Skeletal muscle tissue (tissue), 4 donors: Measurements from ENCODE around the gene DNAJC13. TPM values are rescaled to one million over a fixed set of nuclear protein-coding genes. Genes with fewer than 3 reads are reported as not detected.
"Not testable (repeated sequence)": the region's sequence is repeated elsewhere in the genome, so short reads cannot be mapped to it uniquely, and the experiment has no call there.

ENCODE experiments used
- H3K27ac ChIP-seq: one replicate; pipeline ENCODE4 v1.7.0; 2013; ENCODE audit warnings: mild to moderate bottlenecking, low read depth, low read length, inconsistent platforms
- H3K27me3 ChIP-seq, 3 donors: one replicate each; pipeline ENCODE4 v1.7.0; 2013; ENCODE audit warnings: low read length in 3 of 3; ENCODE audit not compliant: control insufficient read depth in 3 of 3, insufficient read depth in 3 of 3
- H3K36me3 ChIP-seq, 3 donors: one replicate each; pipeline ENCODE4 v1.7.0; 2013; ENCODE audit warnings: low read length in 3 of 3; ENCODE audit not compliant: control insufficient read depth in 3 of 3, insufficient read depth in 3 of 3
- H3K4me1 ChIP-seq, 3 donors: one replicate each; pipeline ENCODE4 v1.7.0; 2013; ENCODE audit warnings: low read length in 3 of 3, mild to moderate bottlenecking in 3 of 3; ENCODE audit not compliant: control insufficient read depth in 3 of 3, insufficient read depth in 3 of 3
- H3K4me3 ChIP-seq, 3 donors: one replicate each; pipeline ENCODE4 v1.7.0; 2013; ENCODE audit warnings: low read length in 3 of 3
- H3K9ac ChIP-seq, 3 donors: one replicate each; pipeline ENCODE4 v1.7.0; 2013; ENCODE audit warnings: low read length in 3 of 3, mild to moderate bottlenecking in 3 of 3, moderate library complexity in 2 of 3, low read depth in 1 of 3
- H3K9me3 ChIP-seq, 3 donors: one replicate each; pipeline ENCODE4 v1.7.0; 2013; ENCODE audit warnings: low read length in 3 of 3; ENCODE audit not compliant: control insufficient read depth in 3 of 3
- total RNA-seq: library from RNA; depleted of rRNA; stranded (reverse); fragments of >200 nt; gene quantifications from one replicate; pipeline ENCODE4 v1.2.3, GENCODE V29; 2014
- donor health status: Osteomylitis.

Gene DNAJC13
- total RNA-seq, 1 donor from 2014 or later: 44.4 TPM

- H3K27me3 ChIP-seq: no peaks in the 10 kb centered on the region
- no peak overlapping the region for H3K9ac ChIP-seq
- H3K4me1 ChIP-seq: no peaks in the 10 kb centered on the region
- H3K4me3 ChIP-seq: no peak overlapping the region
- no peaks in the 10 kb centered on the region for H3K36me3 ChIP-seq
- H3K27ac ChIP-seq: no peak overlapping the region
- H3K9me3 ChIP-seq: no peaks in the 10 kb centered on the region
Observed at GRCh38 chr3:132549890-132550578, 132.7 kb downstream of the DNAJC13 start.

GRCh38 chr3:132550579-132551305 is 133.4 kb downstream of the DNAJC13 start:
- no peak overlapping the region for H3K9ac ChIP-seq
- H3K27me3 ChIP-seq: no peaks in the 10 kb centered on the region
- no peaks in the 10 kb centered on the region for H3K9me3 ChIP-seq
- no peaks in the 10 kb centered on the region for H3K36me3 ChIP-seq
- no peak overlapping the region for H3K27ac ChIP-seq
- H3K4me3 ChIP-seq: no peak overlapping the region
- H3K4me1 ChIP-seq: no peaks in the 10 kb centered on the region

- Histone ChIP-seq H3K4me1 (no peaks in the 10 kb centered on the region), H3K27ac (no peak overlapping the region), H3K9ac (no peak overlapping the region), H3K27me3 (no peaks in the 10 kb centered on the region), H3K36me3 (peaks cover 0 to 10% (median 5%) of the 10 kb centered on the region in 3 donors), H3K9me3 (no peaks in the 10 kb centered on the region), H3K4me3 (no peak overlapping the region)
Observed at GRCh38 chr3:132553826-132554225, 136.5 kb downstream of the DNAJC13 start.

GRCh38 chr3:132554437-132554836 is 137.1 kb downstream of the DNAJC13 start:
- Histone ChIP-seq H3K27me3 (no peaks in the 10 kb centered on the region), H3K9ac (no peak overlapping the region), H3K4me1 (no peaks in the 10 kb centered on the region), H3K4me3 (no peak overlapping the region), H3K9me3 (no peaks in the 10 kb centered on the region), H3K27ac (no peak overlapping the region), H3K36me3 (peaks cover 0 to 14% (median 10%) of the 10 kb centered on the region in 3 donors)

- H3K27me3 ChIP-seq: no peaks in the 10 kb centered on the region
- no peak overlapping the region for H3K4me3 ChIP-seq
- peaks cover 0 to 17% (median 10%) of the 10 kb centered on the region in 3 donors for H3K36me3 ChIP-seq
- no peaks in the 10 kb centered on the region for H3K4me1 ChIP-seq
- no peak overlapping the region for H3K9ac ChIP-seq
- no peaks in the 10 kb centered on the region for H3K9me3 ChIP-seq
- no peak overlapping the region for H3K27ac ChIP-seq
Observed at GRCh38 chr3:132555306-132556035, 138.2 kb downstream of the DNAJC13 start.

- peaks cover 2 to 18% (median 10%) of the 10 kb centered on the region in 3 donors for H3K36me3 ChIP-seq
- not testable (repeated sequence) for H3K27ac ChIP-seq, H3K9ac ChIP-seq, H3K4me3 ChIP-seq, H3K9me3 ChIP-seq, H3K27me3 ChIP-seq, H3K4me1 ChIP-seq
Observed at GRCh38 chr3:132556036-132556386, 138.7 kb downstream of the DNAJC13 start.

GRCh38 chr3:132556508-132557159 is 139.3 kb downstream of the DNAJC13 start:
- Histone ChIP-seq H3K36me3 (peaks cover 3 to 18% (median 10%) of the 10 kb centered on the region in 3 donors), H3K27ac (no peak overlapping the region), H3K9ac (no peak overlapping the region), H3K9me3 (no peaks in the 10 kb centered on the region), H3K4me1 (no peaks in the 10 kb centered on the region), H3K4me3 (no peak overlapping the region), H3K27me3 (no peaks in the 10 kb centered on the region)

GRCh38 chr3:132561003-132561402 is 143.7 kb downstream of the DNAJC13 start:
- Histone ChIP-seq H3K4me3 (no peak overlapping the region), H3K9me3 (no peaks in the 10 kb centered on the region), H3K27me3 (no peaks in the 10 kb centered on the region), H3K27ac (no peak overlapping the region), H3K36me3 (peaks cover 3 to 17% (median 10%) of the 10 kb centered on the region in 3 donors), H3K9ac (no peak overlapping the region), H3K4me1 (no peaks in the 10 kb centered on the region)

GRCh38 chr3:132563420-132564069 is 146.2 kb downstream of the DNAJC13 start:
- no peak overlapping the region for H3K4me3 ChIP-seq
- peaks cover 0 to 2% (median 0%) of the 10 kb centered on the region in 3 donors for H3K4me1 ChIP-seq
- no peak overlapping the region for H3K27ac ChIP-seq
- H3K9ac ChIP-seq: no peak overlapping the region
- H3K27me3 ChIP-seq: no peaks in the 10 kb centered on the region
- peaks cover 3 to 9% (median 8%) of the 10 kb centered on the region in 3 donors for H3K36me3 ChIP-seq
- H3K9me3 ChIP-seq: no peaks in the 10 kb centered on the region
